Lower leg skin (tissue), 4 donors: ENCODE measurements around the gene KIAA0513. TPM values are rescaled to one million over a fixed set of nuclear protein-coding genes. Genes with fewer than 3 reads are reported as not detected.

Source experiments
- DNase-seq, 2 donors: peaks; one replicate each; pipeline ENCODE4 v3.0.0-alpha.2; 2019; ENCODE audit warnings: low spot score in 2 of 2
- H3K4me3 ChIP-seq: fragments of 200-600 bp; sonication (generic); 2 replicates; pipeline ENCODE4 v1.5.1; 2017; ENCODE audit warnings: mild to moderate bottlenecking, low read depth; ENCODE audit not compliant: poor library complexity, severe bottlenecking
- POLR2A ChIP-seq, 2 donors: fragments of 450-650 bp; IDR thresholded peaks; one replicate each; pipeline ENCODE4 v1.6.1; 2016 to 2017; ENCODE audit warnings: antibody characterized with exemption in 2 of 2, mild to moderate bottlenecking in 1 of 2, moderate library complexity in 1 of 2
- WGBS, 2 donors: methylation state at CpG; one replicate each; pipeline ENCODE4 v1.1.5; 2018; 5-methylcytosine and 5-hydroxymethylcytosine counted together
- intact Hi-C: fragments of 100-400 bp; cut with DNase I; formaldehyde crosslinking; loops from one replicate; pipeline ENCODE4 v1.15.0; 2023; ENCODE audit warnings: low total_unique reads
- total RNA-seq, 4 donors: library from RNA; depleted of rRNA; stranded (reverse); fragments of >200 nt; gene quantifications; one replicate each; pipeline ENCODE4 v1.1.0, GENCODE V29; 2016
- TF ChIP-seq, protein P1 (sequence below), 3 donors: fragments of 450-650 bp; IDR thresholded peaks; one replicate each; pipeline ENCODE4 v1.5.1; 2016; ENCODE audit warnings: antibody characterized with exemption in 3 of 3, mild to moderate bottlenecking in 3 of 3, moderate library complexity in 2 of 3

Gene KIAA0513
- total RNA-seq, 4 donors from 2014 or later: 37.5 to 48.1 (median 39.2) TPM

DNA sequence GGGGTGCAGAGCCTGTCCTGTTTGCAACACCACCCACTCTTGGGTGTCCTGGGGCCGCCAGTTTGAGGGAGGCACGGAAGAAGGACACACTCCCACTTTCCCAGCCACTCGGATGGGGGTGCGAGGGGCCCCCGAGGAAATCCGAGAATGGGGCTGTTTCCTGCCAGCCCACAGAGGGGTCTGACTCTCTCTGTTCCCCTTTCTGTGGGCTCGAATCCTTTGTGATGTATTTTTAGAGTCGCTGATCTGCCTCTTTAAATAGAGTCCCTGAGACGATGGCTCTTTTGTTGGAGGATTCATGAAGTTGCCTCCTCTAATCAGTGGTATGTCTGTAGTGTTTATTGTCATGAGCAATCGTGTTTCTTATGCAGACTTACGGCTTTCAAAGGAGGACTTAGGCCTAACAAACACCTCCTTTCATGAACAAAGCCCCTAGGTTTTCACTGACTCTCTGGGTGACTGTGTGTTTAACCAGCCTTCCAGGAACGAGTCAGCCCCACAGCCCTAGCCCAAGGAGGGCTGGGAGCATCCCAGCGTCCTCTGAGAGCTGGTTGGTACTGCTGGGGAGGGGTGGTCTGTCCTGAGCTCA lies 55.5 kb downstream of the KIAA0513 start:
- DNase-seq: no peak
- no peak overlapping the region for H3K4me3 ChIP-seq
- TF ChIP-seq, protein P1, sequence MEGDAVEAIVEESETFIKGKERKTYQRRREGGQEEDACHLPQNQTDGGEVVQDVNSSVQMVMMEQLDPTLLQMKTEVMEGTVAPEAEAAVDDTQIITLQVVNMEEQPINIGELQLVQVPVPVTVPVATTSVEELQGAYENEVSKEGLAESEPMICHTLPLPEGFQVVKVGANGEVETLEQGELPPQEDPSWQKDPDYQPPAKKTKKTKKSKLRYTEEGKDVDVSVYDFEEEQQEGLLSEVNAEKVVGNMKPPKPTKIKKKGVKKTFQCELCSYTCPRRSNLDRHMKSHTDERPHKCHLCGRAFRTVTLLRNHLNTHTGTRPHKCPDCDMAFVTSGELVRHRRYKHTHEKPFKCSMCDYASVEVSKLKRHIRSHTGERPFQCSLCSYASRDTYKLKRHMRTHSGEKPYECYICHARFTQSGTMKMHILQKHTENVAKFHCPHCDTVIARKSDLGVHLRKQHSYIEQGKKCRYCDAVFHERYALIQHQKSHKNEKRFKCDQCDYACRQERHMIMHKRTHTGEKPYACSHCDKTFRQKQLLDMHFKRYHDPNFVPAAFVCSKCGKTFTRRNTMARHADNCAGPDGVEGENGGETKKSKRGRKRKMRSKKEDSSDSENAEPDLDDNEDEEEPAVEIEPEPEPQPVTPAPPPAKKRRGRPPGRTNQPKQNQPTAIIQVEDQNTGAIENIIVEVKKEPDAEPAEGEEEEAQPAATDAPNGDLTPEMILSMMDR (IDR thresholded peaks at IDR 0.05): no peak
- TF ChIP-seq POLR2A (IDR thresholded peaks at IDR 0.05): no peak
- intact Hi-C loops: no loop called here
- 67 to 68% methylated on average over 13 of the region's 13 CpGs for WGBS, 2 donors

DNA sequence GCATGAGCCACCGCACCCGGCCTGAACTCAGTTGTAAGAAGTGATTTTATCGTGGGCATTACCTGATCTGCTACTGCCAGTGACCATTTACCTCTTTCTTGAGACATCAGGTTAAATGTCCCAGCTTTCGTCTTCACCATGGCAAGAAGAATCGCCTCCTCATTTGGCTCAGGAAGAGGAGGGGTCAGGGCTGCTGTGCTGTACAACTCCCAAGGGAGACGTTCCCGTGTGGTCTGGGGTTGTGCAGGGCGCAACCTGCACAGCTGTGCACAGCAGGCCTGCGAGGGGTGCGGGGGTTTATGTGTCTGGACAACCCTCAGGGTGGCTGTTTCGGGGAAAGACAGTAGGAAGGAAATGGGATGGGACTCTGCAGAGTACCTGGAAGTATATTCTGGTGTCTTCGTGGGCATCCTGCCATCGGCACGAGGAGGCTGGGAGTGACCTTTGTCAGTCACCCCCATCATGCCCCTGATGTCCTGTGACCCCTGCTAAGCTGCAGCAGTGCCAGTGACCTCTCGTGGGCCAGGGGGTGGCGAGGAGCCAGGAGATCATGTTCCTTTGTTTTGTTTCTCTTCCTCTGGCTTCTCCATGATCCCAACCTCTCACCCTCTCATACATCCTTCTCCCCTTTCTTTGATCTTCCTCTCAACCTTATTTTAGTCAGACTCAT lies 57.4 kb downstream of the KIAA0513 start:
- no peak for TF ChIP-seq POLR2A (IDR thresholded peaks at IDR 0.05)
- TF ChIP-seq, protein P1 (IDR thresholded peaks at IDR 0.05): no peak
- H3K4me3 ChIP-seq: no peak overlapping the region
- WGBS, 2 donors: 84 to 86% methylated on average over 16 of the region's 16 CpGs
- no peak for DNase-seq
- intact Hi-C loops: no loop called here

DNA sequence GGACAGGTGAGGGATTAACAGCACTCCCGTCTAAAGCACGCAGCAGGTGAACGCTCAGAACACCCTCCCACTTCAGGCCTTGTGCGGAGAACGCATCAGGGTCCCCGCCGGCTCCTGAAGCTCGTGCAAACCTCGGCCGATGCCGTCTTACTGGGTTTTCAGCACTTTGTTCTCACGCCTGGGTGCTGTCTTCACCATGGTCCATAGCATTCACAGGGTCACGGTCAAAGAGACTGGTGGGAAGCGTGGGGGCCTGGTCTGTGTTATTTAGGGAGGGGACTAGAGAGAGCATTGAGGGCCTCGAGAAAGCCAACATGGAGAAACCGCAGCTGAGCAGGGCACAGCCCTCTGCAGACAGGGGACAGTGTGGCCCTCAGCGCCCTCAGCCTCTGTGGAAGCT lies 58.1 kb downstream of the KIAA0513 start:
- WGBS, 2 donors: 96 to 98% methylated on average over 13 to 17 of the region's 17 CpGs
- DNase-seq: no peak
- TF ChIP-seq POLR2A (IDR thresholded peaks at IDR 0.05): no peak
- TF ChIP-seq, protein P1 (IDR thresholded peaks at IDR 0.05): no peak
- no peak overlapping the region for H3K4me3 ChIP-seq
- intact Hi-C loops: no loop called here

DNA sequence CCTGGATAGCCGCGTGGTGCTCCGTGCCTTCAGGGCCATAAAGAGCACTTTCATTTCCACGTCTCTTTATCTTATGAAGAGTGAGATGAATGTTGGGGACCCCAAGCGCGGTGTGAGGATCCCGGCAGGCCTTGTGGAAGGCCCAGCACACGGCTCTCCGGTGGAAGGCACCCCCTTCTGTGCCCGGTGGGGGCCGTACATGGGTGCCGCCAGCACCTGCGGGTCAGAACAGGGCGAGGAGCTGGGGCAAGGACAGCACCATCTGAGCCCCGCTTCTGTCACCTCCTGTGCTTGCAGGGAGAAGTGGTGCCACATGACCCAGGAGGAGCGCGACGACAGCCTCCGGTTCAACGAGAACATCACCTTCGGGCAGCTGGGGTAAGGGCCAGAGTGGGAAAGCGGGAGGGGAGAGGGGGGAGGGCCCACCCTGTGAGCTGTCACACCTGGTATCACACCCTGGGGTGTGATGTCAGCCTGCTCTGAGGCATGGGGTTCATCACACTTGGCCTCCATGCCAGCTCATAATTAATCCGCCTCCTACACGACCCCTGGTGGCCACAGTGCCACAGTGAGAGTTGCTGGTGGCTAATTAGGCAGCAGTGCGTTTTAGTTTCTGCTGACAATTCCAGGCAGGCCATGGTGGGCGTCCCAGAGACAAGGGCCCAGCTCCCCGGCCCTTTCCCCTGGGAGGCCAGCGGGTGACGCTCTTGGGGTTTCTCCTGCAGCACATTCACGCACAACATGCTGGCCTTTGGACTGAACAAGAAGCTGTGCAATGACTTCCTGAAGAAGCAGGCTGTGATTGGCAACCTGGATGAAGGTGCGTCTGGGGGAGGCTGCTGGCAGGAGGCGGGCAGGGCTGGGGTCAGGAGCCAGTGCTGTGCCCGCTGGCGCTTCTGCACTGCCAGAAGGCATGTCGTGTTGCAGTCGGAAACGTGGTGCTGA lies 59.0 kb downstream of the KIAA0513 start:
- no peak overlapping the region for H3K4me3 ChIP-seq
- no peak for TF ChIP-seq POLR2A (IDR thresholded peaks at IDR 0.05)
- TF ChIP-seq, protein P1 (IDR thresholded peaks at IDR 0.05): peak in 1 of 3 donors; percentile 62
- DNase-seq: peak; percentile 63 to 91
- intact Hi-C loops: no loop called here
- 63 to 77% methylated on average over 33 to 36 of the region's 37 CpGs for WGBS, 2 donors

DNA sequence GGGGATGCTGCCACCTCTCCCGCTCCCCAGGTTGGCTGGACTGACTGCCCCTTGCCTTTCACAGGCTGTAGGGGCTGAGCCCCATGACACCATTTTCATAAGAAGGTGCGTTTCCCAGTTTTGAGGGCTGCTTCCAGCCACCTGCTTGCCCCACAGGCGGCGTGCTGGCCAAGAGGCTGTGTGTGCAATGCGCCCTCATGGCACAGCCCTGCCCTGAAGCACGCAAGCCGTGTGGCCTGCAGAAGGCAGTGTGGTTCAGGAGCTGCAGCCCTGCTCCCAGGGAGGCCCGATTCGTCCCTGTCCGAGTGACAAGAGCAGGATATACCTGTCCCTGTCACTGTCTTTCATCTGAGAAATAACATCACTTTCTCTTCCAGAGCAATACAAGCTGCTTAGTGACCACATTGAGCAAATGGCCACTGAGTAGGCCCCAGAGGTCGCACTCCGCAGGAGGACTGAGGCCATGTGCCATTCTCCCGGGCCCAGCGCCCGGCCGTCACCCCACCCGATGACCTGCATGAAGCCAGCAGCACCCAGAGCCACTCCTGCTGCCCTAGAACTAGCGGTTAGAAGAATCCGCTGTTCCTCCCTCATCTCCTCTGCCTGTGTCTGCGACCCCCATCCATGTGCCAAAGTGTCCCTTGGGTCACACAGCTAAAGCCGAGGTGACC lies 60.4 kb downstream of the KIAA0513 start:
- no peak overlapping the region for H3K4me3 ChIP-seq
- WGBS, 2 donors: 92 to 97% methylated on average over 20 to 21 of the region's 21 CpGs
- TF ChIP-seq, protein P1 (IDR thresholded peaks at IDR 0.05): no peak
- TF ChIP-seq POLR2A (IDR thresholded peaks at IDR 0.05): no peak
- no peak for DNase-seq
- intact Hi-C loops: no loop called here
